Neuronal stem cell (in vitro differentiated cells): ENCODE results near the gene OR7A10.

Experiments used
- DNase-seq: peaks from one replicate; pipeline ENCODE4 v3.0.0-alpha.2; 2013; ENCODE audit warnings: low spot score
- H2AFZ ChIP-seq: one replicate; pipeline ENCODE4 v1.6.1; 2013; ENCODE audit warnings: mild to moderate bottlenecking, low read length, inconsistent platforms
- H2AK5ac ChIP-seq: 2 replicates; pipeline ENCODE4 v1.6.1; 2013; ENCODE audit warnings: low read depth, mild to moderate bottlenecking, inconsistent platforms, low read length, moderate library complexity, mixed read lengths
- H2BK120ac ChIP-seq: 2 replicates; pipeline ENCODE4 v1.6.1; 2013; ENCODE audit warnings: low read depth, mild to moderate bottlenecking, inconsistent platforms, low read length, moderate library complexity, mixed read lengths
- H2BK12ac ChIP-seq: one replicate; pipeline ENCODE4 v1.6.1; 2013; ENCODE audit warnings: low read length, inconsistent platforms
- H2BK15ac ChIP-seq: 2 replicates; pipeline ENCODE4 v1.6.1; 2013; ENCODE audit warnings: mild to moderate bottlenecking, low read length, inconsistent platforms, mixed read lengths
- H2BK5ac ChIP-seq: one replicate; pipeline ENCODE4 v1.6.1; 2013; ENCODE audit warnings: inconsistent platforms, mild to moderate bottlenecking, low read length, moderate library complexity
- H3K14ac ChIP-seq: one replicate; pipeline ENCODE4 v1.6.1; 2013; ENCODE audit warnings: low read length, inconsistent platforms
- H3K18ac ChIP-seq: 2 replicates; pipeline ENCODE4 v1.6.1; 2013; ENCODE audit warnings: low read length, inconsistent platforms
- H3K23ac ChIP-seq: 2 replicates; pipeline ENCODE4 v1.6.1; 2013; ENCODE audit warnings: low read depth, mild to moderate bottlenecking, mixed read lengths, low read length, inconsistent platforms; ENCODE audit not compliant: poor library complexity
- H3K27ac ChIP-seq: replicated peaks from 3 replicates; pipeline ENCODE4 v1.5.1; 2013; ENCODE audit warnings: low read length, inconsistent platforms
- H3K27me3 ChIP-seq, 3 experiments: 2 replicates each; pipeline ENCODE4 v1.6.1; 2013; ENCODE audit warnings: low read length in 3 of 3, mild to moderate bottlenecking in 2 of 3, inconsistent platforms in 1 of 3, low read depth in 1 of 3, mixed read lengths in 1 of 3, moderate library complexity in 1 of 3; ENCODE audit not compliant: control insufficient read depth in 3 of 3, insufficient read depth in 3 of 3
- H3K36me3 ChIP-seq, 2 donors: replicated peaks in 1 of 2; 2 replicates each; pipeline ENCODE4 v1.6.1; 2013; ENCODE audit warnings: low read length in 2 of 2; ENCODE audit not compliant: control insufficient read depth in 2 of 2, insufficient read depth in 2 of 2
- H3K4ac ChIP-seq: 2 replicates; pipeline ENCODE4 v1.6.1; 2013; ENCODE audit warnings: inconsistent platforms, mild to moderate bottlenecking, low read length, moderate library complexity
- H3K4me1 ChIP-seq, 2 donors: 1 replicate in 1 of 2; 2 replicates in 1 of 2; pipeline ENCODE4 v1.6.1; 2013; ENCODE audit warnings: low read length in 2 of 2, low read depth in 1 of 2; ENCODE audit not compliant: control insufficient read depth in 2 of 2, insufficient read depth in 1 of 2
- H3K4me2 ChIP-seq: one replicate; pipeline ENCODE4 v1.6.1; 2013; ENCODE audit warnings: mild to moderate bottlenecking, low read length, inconsistent platforms; ENCODE audit not compliant: insufficient read depth, poor library complexity, severe bottlenecking
- H3K4me3 ChIP-seq, 2 donors: 2 replicates each; pipeline ENCODE4 v1.5.1; 2013; ENCODE audit warnings: low read length in 2 of 2, mild to moderate bottlenecking in 2 of 2, inconsistent platforms in 1 of 2, moderate library complexity in 1 of 2
- H3K79me1 ChIP-seq: one replicate; pipeline ENCODE4 v1.6.1; 2013; ENCODE audit warnings: low read depth, mild to moderate bottlenecking, inconsistent platforms, low read length, moderate library complexity
- H3K9ac ChIP-seq: one replicate; pipeline ENCODE4 v1.6.1; 2013; ENCODE audit warnings: mild to moderate bottlenecking, low read depth, low read length, inconsistent platforms; ENCODE audit not compliant: poor library complexity
- H3K9me3 ChIP-seq, 2 donors: replicated peaks in 1 of 2; 2 replicates each; pipeline versions ENCODE3 to v1.6.1; 2013; ENCODE audit warnings: low read length in 2 of 2, mild to moderate bottlenecking in 2 of 2, inconsistent platforms in 1 of 2, low read depth in 1 of 2, mixed read lengths in 1 of 2, moderate library complexity in 1 of 2; ENCODE audit not compliant: control insufficient read depth in 2 of 2, insufficient read depth in 1 of 2
- H4K8ac ChIP-seq: one replicate; pipeline ENCODE4 v1.6.1; 2013; ENCODE audit warnings: low read depth, mild to moderate bottlenecking, inconsistent platforms, low read length, moderate library complexity
- H4K91ac ChIP-seq: one replicate; pipeline ENCODE4 v1.6.1; 2013; ENCODE audit warnings: low read length, low read depth, mild to moderate bottlenecking, inconsistent platforms; ENCODE audit not compliant: poor library complexity
- WGBS, 2 donors: extraction: QIAGEN DNeasy Blood & Tissue Kit; methylation state at CpG; one replicate each; pipeline ENCODE4 v1.1.7; 2013; ENCODE audit warnings: missing lambda C conversion rate in 2 of 2, mixed read lengths in 1 of 2; ENCODE audit not compliant: insufficient read length in 2 of 2, insufficient replicate concordance in 1 of 2; ENCODE audit errors: extremely low coverage in 2 of 2; 5-methylcytosine and 5-hydroxymethylcytosine counted together

The OR7A10 gene

DNA sequence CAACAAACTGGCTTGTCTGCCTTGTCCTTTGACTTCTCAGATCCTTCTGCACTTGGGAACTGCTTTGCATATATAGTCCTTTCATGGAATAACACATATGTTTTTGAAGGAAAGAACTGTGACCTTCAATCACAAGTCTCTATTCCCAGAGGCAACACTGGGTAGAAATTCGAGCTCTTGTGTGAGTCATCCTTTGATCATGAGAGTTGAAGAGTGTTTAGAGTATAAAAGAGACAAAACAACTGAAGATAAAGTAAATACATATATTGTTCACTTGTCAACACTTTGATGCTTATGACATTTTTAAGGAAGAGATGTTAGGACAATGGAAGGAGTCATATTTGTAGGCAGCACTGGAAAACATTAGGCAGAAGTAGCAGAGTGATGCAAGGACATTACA, 8.5 kb downstream of the OR7A10 start:
- H3K4ac ChIP-seq, result no peak overlapping the region
- no peak overlapping the region for H4K91ac ChIP-seq
- H3K27ac ChIP-seq, result no peak overlapping the region
- no CpG with 5 or more reads among the region's 1 CpG for WGBS, 2 donors
- no peak overlapping the region for H3K4me2 ChIP-seq
- H2BK12ac ChIP-seq, result no peak overlapping the region
- H3K14ac ChIP-seq, result no peak overlapping the region
- H2BK5ac ChIP-seq, result no peak overlapping the region
- no peak overlapping the region for H2BK15ac ChIP-seq
- no peak for DNase-seq
- H3K79me1 ChIP-seq, result no peaks in the 10 kb centered on the region
- H2AK5ac ChIP-seq, result no peak overlapping the region
- H3K23ac ChIP-seq, result no peak overlapping the region
- no peaks in the 10 kb centered on the region for H3K27me3 ChIP-seq
- no peak overlapping the region for H4K8ac ChIP-seq
- no peaks in the 10 kb centered on the region for H3K4me1 ChIP-seq
- peaks cover 0 to 2% of the 10 kb centered on the region in 2 donors for H3K9me3 ChIP-seq
- no peak overlapping the region for H2AFZ ChIP-seq
- H2BK120ac ChIP-seq, result no peak overlapping the region
- H3K36me3 ChIP-seq, result no peaks in the 10 kb centered on the region
- H3K18ac ChIP-seq, result no peak overlapping the region
- H3K9ac ChIP-seq, result no peak overlapping the region
- H3K4me3 ChIP-seq, result no peak overlapping the region

DNA sequence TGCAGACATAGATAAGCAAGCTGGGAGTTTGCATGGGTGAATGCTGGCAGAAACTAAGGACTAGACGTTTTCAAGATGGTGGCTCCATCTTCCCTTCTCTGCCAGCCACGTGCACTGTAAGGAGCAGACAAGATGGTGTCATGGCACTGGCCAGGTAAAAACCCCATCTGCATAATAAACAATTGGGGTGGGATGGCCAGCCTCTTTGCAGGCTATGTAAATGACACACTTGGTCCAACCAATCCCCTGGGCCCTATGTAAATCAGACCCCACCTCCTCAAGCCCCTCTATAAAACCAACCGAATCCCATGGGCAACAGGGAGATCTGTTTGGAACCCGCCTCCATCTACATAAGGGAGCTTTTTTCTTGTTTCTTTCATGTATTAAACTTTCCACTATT, 11.3 kb downstream of the OR7A10 start:
- H4K91ac ChIP-seq, result no peak overlapping the region
- H2BK15ac ChIP-seq, result no peak overlapping the region
- no peaks in the 10 kb centered on the region for H3K4me1 ChIP-seq
- no peak overlapping the region for H2BK12ac ChIP-seq
- no peak overlapping the region for H4K8ac ChIP-seq
- H3K27ac ChIP-seq, result no peak overlapping the region
- no peak overlapping the region for H3K4me3 ChIP-seq
- no CpG with 5 or more reads among the region's 4 CpGs for WGBS, 2 donors
- no peak overlapping the region for H3K23ac ChIP-seq
- no peak overlapping the region for H3K4me2 ChIP-seq
- H2BK5ac ChIP-seq, result no peak overlapping the region
- H2AK5ac ChIP-seq, result no peak overlapping the region
- H2BK120ac ChIP-seq, result no peak overlapping the region
- no peaks in the 10 kb centered on the region for H3K36me3 ChIP-seq
- no peak overlapping the region for H3K9ac ChIP-seq
- no peak overlapping the region for H3K18ac ChIP-seq
- H2AFZ ChIP-seq, result no peak overlapping the region
- H3K14ac ChIP-seq, result no peak overlapping the region
- no peaks in the 10 kb centered on the region for H3K9me3 ChIP-seq
- H3K79me1 ChIP-seq, result no peaks in the 10 kb centered on the region
- H3K27me3 ChIP-seq, result no peaks in the 10 kb centered on the region
- H3K4ac ChIP-seq, result no peak overlapping the region
- DNase-seq, result no peak

DNA sequence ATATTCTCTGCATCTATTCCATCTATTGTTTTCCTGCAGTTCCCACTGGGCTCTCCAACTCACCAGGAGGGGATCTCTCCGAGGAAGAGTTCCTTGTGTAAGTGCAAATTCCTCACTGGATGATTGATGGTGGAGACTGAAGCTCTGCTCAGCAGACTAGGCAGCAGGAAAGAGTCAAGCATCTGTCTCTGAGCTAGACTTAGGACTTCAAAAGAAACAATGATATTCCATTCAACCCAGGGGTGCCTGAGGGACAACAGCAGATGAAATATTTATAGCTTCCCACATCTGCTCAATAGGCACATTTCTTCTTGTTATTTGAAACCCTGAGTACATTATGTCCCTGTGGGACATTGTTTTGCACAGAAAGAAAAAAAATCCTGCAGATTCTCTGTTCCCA, 13.7 kb downstream of the OR7A10 start, which contains the start of the genes OR7A5 and OR7C1:
TSS of gene OR7A5 (minus strand) at position 175 of the 400 bp plus-strand sequence. CDS start 6,944 bp downstream, outside the sequence.
TSS of gene OR7C1 (minus strand) at position 175 of the 400 bp plus-strand sequence. CDS start 35,049 bp downstream, outside the sequence.
- no peak for DNase-seq
- no peaks in the 10 kb centered on the region for H3K4me1 ChIP-seq

DNA sequence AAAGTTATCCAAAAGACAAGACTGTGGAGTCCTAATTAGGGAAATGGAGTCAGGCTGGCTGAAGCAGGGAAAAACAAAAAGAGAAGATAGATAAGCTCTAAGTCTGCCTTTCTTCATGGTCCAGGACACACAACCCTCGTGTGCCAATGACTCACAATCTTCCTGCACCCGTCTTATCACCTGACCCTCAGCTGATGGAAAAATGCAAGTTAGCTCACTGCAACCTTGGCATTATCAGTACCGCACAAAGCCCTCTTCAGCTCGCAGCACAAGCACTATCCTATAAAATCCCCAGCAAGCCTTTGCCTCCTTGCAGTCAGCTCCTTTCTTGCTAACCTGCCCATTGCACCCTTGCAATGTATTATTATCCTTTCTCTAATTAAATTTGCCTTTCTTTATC, 18.0 kb downstream of the OR7A10 start:
- no peak overlapping the region for H2BK15ac ChIP-seq
- H3K27me3 ChIP-seq, result peaks cover 0 to 9% (median 0%) of the 10 kb centered on the region in 3 experiments
- H4K91ac ChIP-seq, result no peak overlapping the region
- H3K36me3 ChIP-seq, result no peaks in the 10 kb centered on the region
- no peak overlapping the region for H3K27ac ChIP-seq
- no peak overlapping the region for H2AK5ac ChIP-seq
- H3K4me1 ChIP-seq, result no peaks in the 10 kb centered on the region
- no peak for DNase-seq
- no peak overlapping the region for H3K9ac ChIP-seq
- no peak overlapping the region for H3K23ac ChIP-seq
- peaks cover 0 to 1% of the 10 kb centered on the region in 2 donors for H3K9me3 ChIP-seq
- no peak overlapping the region for H3K18ac ChIP-seq
- H3K4me3 ChIP-seq, result no peak overlapping the region
- no peak overlapping the region for H3K4me2 ChIP-seq
- H3K14ac ChIP-seq, result no peak overlapping the region
- H3K79me1 ChIP-seq, result no peaks in the 10 kb centered on the region
- H2BK12ac ChIP-seq, result no peak overlapping the region
- H4K8ac ChIP-seq, result no peak overlapping the region
- H2BK120ac ChIP-seq, result no peak overlapping the region
- no peak overlapping the region for H3K4ac ChIP-seq
- H2BK5ac ChIP-seq, result no peak overlapping the region
- no CpG with 5 or more reads among the region's 4 CpGs for WGBS, 2 donors
- H2AFZ ChIP-seq, result no peak overlapping the region

More for the DNA sequence above, 13.7 kb downstream of the OR7A10 start, which contains the start of the genes OR7A5 and OR7C1:
- Histone ChIP-seq H3K14ac (no peak within 1 kb of the TSS), H2BK15ac (no peak within 1 kb of the TSS), H2BK120ac (no peak within 1 kb of the TSS), H2BK12ac (no peak within 1 kb of the TSS), H2AFZ (no peak within 1 kb of the TSS), H3K4ac (no peak within 1 kb of the TSS), H3K9me3 (no peaks in the 10 kb centered on the region), H2BK5ac (no peak within 1 kb of the TSS), H3K23ac (no peak within 1 kb of the TSS), H3K36me3 (no peaks in the 10 kb centered on the region), H3K27me3 (peaks cover 0 to 6% (median 0%) of the 10 kb centered on the region in 3 experiments), H3K4me2 (no peak within 1 kb of the TSS), H4K8ac (peak within 1 kb of the TSS; percentile 17), H3K4me3 (peak within 1 kb of the TSS in 1 of 2 donors; percentile 42), H3K18ac (no peak within 1 kb of the TSS), H4K91ac (no peak within 1 kb of the TSS), H3K9ac (no peak within 1 kb of the TSS), H3K79me1 (no peaks in the 10 kb centered on the region), H3K27ac (no peak within 1 kb of the TSS), H2AK5ac (no peak within 1 kb of the TSS)
- WGBS, 2 donors, result no CpG with 5 or more reads among the region's 1 CpG
